HepG2 (cell line): ENCODE data around the gene TAF6L. TPM values are rescaled to one million over a fixed set of nuclear protein-coding genes. Genes with fewer than 3 reads are reported as not detected.

Source experiments
- ATAC-seq: fragments of 200-7000 bp; cut with Tn5 transposase; 3 replicates; pipeline ENCODE4 v1.9.1; 2020; ENCODE audit warnings: mild to moderate bottlenecking, moderate library complexity
- BruUV-seq: library from RNA; stranded (reverse); fragments of 400-500 nt; replicated peaks from 2 replicates; lab custom pipeline; 2021; lab: Mats Ljungman, UMichigan
- CTCF ChIA-PET: fragments of 300-600 bp; formaldehyde crosslinking; extraction: SDS; loops from one replicate; lab custom pipeline; 2021; ENCODE audit warnings: low total read pairs, inconsistent platforms, low intra/inter-chr PET ratio; lab: Yijun Ruan, JAX
- POLR2A ChIA-PET: fragments of 350-600 bp; sonication (Branson Sonifier 250); formaldehyde crosslinking; loops from one replicate; lab custom pipeline; 2020; ENCODE audit warnings: antibody characterized with exemption, inconsistent platforms; lab: Yijun Ruan, JAX
- DNase-seq: peaks from one replicate; pipeline ENCODE4 v3.0.0-alpha.2; 2015; ENCODE audit warnings: low spot score
- FAIRE-seq: peaks from 3 replicates; lab custom pipeline; 2011; peaks lifted over from hg19 to GRCh38; lab: Jason Lieb, UNC
- H2AFZ ChIP-seq: one replicate; pipeline ENCODE4 v1.6.1; 2011; ENCODE audit warnings: low read length, inconsistent platforms
- H3K27ac ChIP-seq: fragments of 300-600 bp; 3 replicates; pipeline ENCODE4 v1.8.0; 2011; ENCODE audit warnings: mixed run types, mild to moderate bottlenecking, mixed read lengths, low read length, inconsistent platforms; ENCODE audit not compliant: insufficient read depth; ENCODE audit errors: extremely low read length
- H3K27me3 ChIP-seq, 2 experiments: fragments of 200-600 bp in 1 of 2; 2 replicates in 1 of 2; 3 replicates in 1 of 2; pipeline versions ENCODE4 v1.6.0 to v1.8.0; 2011; ENCODE audit warnings: low read length in 2 of 2, mild to moderate bottlenecking in 2 of 2, moderate library complexity in 2 of 2, inconsistent platforms in 1 of 2; ENCODE audit not compliant: insufficient read depth in 2 of 2, control insufficient read depth in 1 of 2
- H3K36me3 ChIP-seq, 2 experiments: fragments of 200-600 bp in 1 of 2; replicated peaks in 1 of 2; 2 replicates in 1 of 2; 3 replicates in 1 of 2; pipeline versions ENCODE4 v1.5.1 to v1.8.0; 2011; ENCODE audit warnings: low read length in 2 of 2, inconsistent platforms in 1 of 2; ENCODE audit not compliant: insufficient read depth in 2 of 2, control insufficient read depth in 1 of 2
- H3K4me1 ChIP-seq: 2 replicates; pipeline ENCODE4 v1.5.1; 2012; ENCODE audit warnings: low read length, inconsistent platforms; ENCODE audit not compliant: insufficient read depth
- H3K4me2 ChIP-seq: 2 replicates; pipeline ENCODE4 v1.6.0; 2011; ENCODE audit warnings: low read depth, low read length, inconsistent platforms
- H3K4me3 ChIP-seq, 3 experiments: fragments of 200-600 bp in 1 of 3; sonication (generic), shearing (Covaris generic) in 1 of 3; replicated peaks in 1 of 3; 2 replicates each; pipeline ENCODE4 v1.5.1; 2011 to 2016; ENCODE audit warnings: low read length in 3 of 3, inconsistent platforms in 2 of 3, low read depth in 2 of 3, mild to moderate bottlenecking in 2 of 3, control low read depth in 1 of 3, mixed read lengths in 1 of 3; ENCODE audit not compliant: insufficient read depth in 1 of 3
- H3K79me2 ChIP-seq: one replicate; pipeline ENCODE4 v1.6.1; 2011; ENCODE audit warnings: low read length, inconsistent platforms; ENCODE audit not compliant: insufficient read depth
- H3K9ac ChIP-seq: 2 replicates; pipeline ENCODE4 v1.6.0; 2011; ENCODE audit warnings: mild to moderate bottlenecking, low read depth, low read length, inconsistent platforms; ENCODE audit not compliant: insufficient read depth
- H3K9me3 ChIP-seq: 2 replicates; pipeline ENCODE4 v1.5.1; 2012; ENCODE audit warnings: mild to moderate bottlenecking, low read length
- H4K20me1 ChIP-seq: 2 replicates; pipeline ENCODE4 v1.6.0; 2011; ENCODE audit warnings: inconsistent platforms, mild to moderate bottlenecking, low read length, moderate library complexity; ENCODE audit not compliant: insufficient read depth
- ELF3 ChIP-seq: IDR thresholded peaks from 2 replicates; pipeline ENCODE4 v1.6.1; 2016; ENCODE audit warnings: missing genetic modification reagents, missing compliant biosample characterization
- FOXJ3 ChIP-seq: sonication (generic); formaldehyde crosslinking; IDR thresholded peaks from 2 replicates; pipeline ENCODE4 v1.4.0; 2020; ENCODE audit warnings: missing genetic modification reagents, mild to moderate bottlenecking, borderline replicate concordance
- HHEX ChIP-seq: IDR thresholded peaks from 2 replicates; pipeline ENCODE4 v1.6.1; 2016; ENCODE audit warnings: control low read depth
- HOXA3 ChIP-seq: sonication (generic); formaldehyde crosslinking; IDR thresholded peaks from 2 replicates; pipeline ENCODE4 v1.5.0; 2020; ENCODE audit warnings: missing genetic modification reagents
- KDM5B ChIP-seq: sonication (generic); formaldehyde crosslinking; IDR thresholded peaks from 2 replicates; pipeline ENCODE4 v1.4.0; 2020; ENCODE audit warnings: missing genetic modification reagents, mild to moderate bottlenecking, borderline replicate concordance
- POGZ ChIP-seq: sonication (generic); formaldehyde crosslinking; IDR thresholded peaks from 2 replicates; pipeline ENCODE4 v1.4.0; 2020; ENCODE audit warnings: mild to moderate bottlenecking, missing genetic modification reagents
- POLR2AphosphoS5 ChIP-seq: IDR thresholded peaks from 2 replicates; pipeline ENCODE4 v1.6.1; 2012; ENCODE audit warnings: low read depth, low read length
- SIX1 ChIP-seq: sonication (generic); formaldehyde crosslinking; IDR thresholded peaks from 2 replicates; pipeline ENCODE4 v1.4.0; 2020; ENCODE audit warnings: missing genetic modification reagents, borderline replicate concordance
- SKI ChIP-seq: fragments of 450-650 bp; IDR thresholded peaks from one replicate; pipeline ENCODE4 v1.6.1; 2018; ENCODE audit warnings: mild to moderate bottlenecking; ENCODE audit not compliant: partially characterized antibody
- TBX3 ChIP-seq: fragments of 450-650 bp; IDR thresholded peaks from 2 replicates; pipeline ENCODE4 v1.6.1; 2017; ENCODE audit warnings: antibody characterized with exemption, mild to moderate bottlenecking, inconsistent platforms, borderline replicate concordance
- ZBTB20 ChIP-seq: sonication (generic); formaldehyde crosslinking; IDR thresholded peaks from 2 replicates; pipeline ENCODE4 v1.8.1; 2023; ENCODE audit warnings: missing genetic modification reagents, low read depth, mild to moderate bottlenecking, borderline replicate concordance
- ZBTB40 ChIP-seq, 2 experiments: fragments of 450-650 bp in 1 of 2; sonication (generic) in 1 of 2; formaldehyde crosslinking in 1 of 2; IDR thresholded peaks; 2 replicates each; pipeline versions ENCODE4 v1.6.1 to v1.8.0; 2016 to 2022; ENCODE audit warnings: antibody characterized with exemption in 1 of 2, mild to moderate bottlenecking in 1 of 2, missing genetic modification reagents in 1 of 2
- ZNF138 ChIP-seq: sonication (generic); formaldehyde crosslinking; IDR thresholded peaks from 2 replicates; pipeline ENCODE4 v1.5.0; 2020; ENCODE audit warnings: mild to moderate bottlenecking, low read depth, missing genetic modification reagents
- ZNF691 ChIP-seq: sonication (generic); formaldehyde crosslinking; IDR thresholded peaks from 2 replicates; pipeline ENCODE4 v1.4.0; 2020; ENCODE audit warnings: missing genetic modification reagents, low read depth, mild to moderate bottlenecking, borderline replicate concordance
- ZNF7 ChIP-seq: IDR thresholded peaks from 2 replicates; pipeline ENCODE4 v1.6.1; 2016; ENCODE audit warnings: missing biosample characterization, missing genetic modification reagents
- WGBS: methylation state at CpG from one replicate; pipeline ENCODE4 v1.1.6; 2017; ENCODE audit warnings: low lambda C conversion rate; 5-methylcytosine and 5-hydroxymethylcytosine counted together
- in situ Hi-C: cut with HindIII; loops from 2 replicates; pipeline ENCODE4 v1.10.0; 2017; ENCODE audit warnings: low pct_unique_long_range_greater_than_20kb; ENCODE audit not compliant: extremely low pct_ligation_motif_present
- intact Hi-C: fragments of 100-400 bp; cut with micrococcal nuclease; formaldehyde crosslinking; loops from one replicate; pipeline ENCODE4 v1.10.0; 2022; ENCODE audit not compliant: unreplicated experiment
- polyA plus RNA-seq, 8 experiments: library from polyadenylated mRNA; depleted of rRNA in 3 of 8; stranded (reverse) in 7 of 8; unstranded in 1 of 8; fragments of >200 nt; fragmentation: Illumina TruSeq in 4 of 8; extraction: Trizol in 4 of 8; gene quantifications; 2 replicates each; pipeline versions ENCODE4 v1.2.1 to v1.2.3, GENCODE V29; 2011 to 2016; ENCODE audit warnings: low read depth in 4 of 8, missing spikeins in 1 of 8, mixed read lengths in 1 of 8; ENCODE audit not compliant: insufficient read depth in 1 of 8
- total RNA-seq, 5 experiments: library from RNA; depleted of rRNA; stranded (reverse); fragments of >200 nt; fragmentation: Illumina TruSeq; extraction: Trizol; gene quantifications; 2 replicates each; pipeline ENCODE4 v1.2.3, GENCODE V29; 2016; ENCODE audit warnings: low read depth in 1 of 5

The TAF6L gene
- total and polyA plus RNA-seq, 2 of the 13 experiments (the other 11 are each of a cell fraction or from before 2014, with no cell fraction given), result 12.6 to 19.4 TPM

- Histone ChIP-seq H3K9me3 (no peaks in the 10 kb centered on the region), H2AFZ (no peak overlapping the region), H4K20me1 (no peaks in the 10 kb centered on the region; the same call in 1 of the 2 replicates), H3K36me3 (peaks cover 36 to 72% of the 10 kb centered on the region in 2 experiments), H3K9ac (no peak overlapping the region), H3K4me3 (no peak overlapping the region), H3K79me2 (peaks cover 14% of the 10 kb centered on the region), H3K27me3 (no peaks in the 10 kb centered on the region), H3K27ac (no peak overlapping the region), H3K4me2 (no peak overlapping the region), H3K4me1 (peaks cover 11% of the 10 kb centered on the region)
- ChIA-PET CTCF (no interaction called here), POLR2A (interaction anchor here (1.3 kb wide), 1 partner anchor 10 kb away, joined by 3 read pairs; no protein-coding TSS in a partner anchor)
- no peak for FAIRE-seq
- in situ Hi-C loops, result no loop called here
- TF ChIP-seq KDM5B (CRISPR knock-in tag) (no peak), ZNF7 (CRISPR knock-in tag) (no peak), ZNF691 (CRISPR knock-in tag) (no peak), HHEX (CRISPR knock-in tag) (no peak), SIX1 (no peak), ZNF138 (CRISPR knock-in tag) (no peak), POGZ (CRISPR knock-in tag) (no peak), TBX3 (no peak), ZBTB40 (IDR thresholded peaks at IDR 0.05) (no peak), ZBTB40 (CRISPR knock-in tag; IDR thresholded peaks at IDR 0.05) (no peak), SKI (no peak), ELF3 (no peak), HOXA3 (CRISPR knock-in tag) (no peak), POLR2AphosphoS5 (no peak), ZBTB20 (CRISPR knock-in tag) (no peak), FOXJ3 (no peak)
- ATAC-seq, result no peak; the same call in 2 of the 3 replicates
- WGBS, result 97% methylated on average over 9 of the region's 10 CpGs
- no TSS peak for BruUV-seq
- no peak for DNase-seq
- intact Hi-C loops, result no loop called here
These were observed 28.3 kb downstream of the TAF6L start for GRCh38 chr11:62799486-62799885.
